GM10248 (cell line): ENCODE data around the gene GPX2.

ENCODE experiments used
- CTCF ChIA-PET: fragments of 300-600 bp; sonication (Branson Sonifier 250); formaldehyde crosslinking; extraction: SDS; loops from one replicate; lab custom pipeline; 2021; ENCODE audit warnings: antibody characterized with exemption; lab: Yijun Ruan, JAX
- POLR2A ChIA-PET: fragments of 350-650 bp; sonication (Branson Sonifier 250); formaldehyde crosslinking; extraction: SDS; loops from one replicate; lab custom pipeline; 2020; ENCODE audit warnings: antibody characterized with exemption; lab: Yijun Ruan, JAX
- DNase-seq: peaks from one replicate; pipeline ENCODE4 v3.0.0; 2012; ENCODE audit errors: extremely low spot score
- CTCF ChIP-seq: IDR thresholded peaks from 2 replicates; pipeline ENCODE4 v1.5.1; 2012; ENCODE audit warnings: mild to moderate bottlenecking, low read depth; ENCODE audit errors: extremely low read depth, missing control alignments, control extremely low read depth

GPX2 gene

GRCh38 chr14:64983439-64984310 lies 41.1 kb upstream of the GPX2 start:
- DNase-seq: no peak
- ChIA-PET POLR2A (no interaction called here), CTCF (interaction anchor here (0.9 to 12.0 kb wide), 9 partner anchors 9 to 164 kb away, joined by 3 to 162 read pairs (median 10); no protein-coding TSS in a partner anchor)
- peak; percentile 64 for TF ChIP-seq CTCF

- ChIA-PET CTCF (interaction anchor here (0.8 to 2.4 kb wide), 2 partner anchors 26 to 156 kb away, joined by 3 to 8 read pairs; no protein-coding TSS in a partner anchor), POLR2A (interaction anchor here (1.0 kb wide), 1 partner anchor 12 kb away, joined by 3 read pairs; no protein-coding TSS in a partner anchor)
- no peak for DNase-seq
- no peak for TF ChIP-seq CTCF
These were observed 37.0 kb upstream of the GPX2 start for GRCh38 chr14:64979336-64980074.

- CTCF ChIA-PET: interaction anchor here (1.0 to 3.7 kb wide), 4 partner anchors 11 to 215 kb away, joined by 3 to 31 read pairs (median 4); partner anchors contain the start of gene FNTB
- POLR2A ChIA-PET: no interaction called here
- no peak for TF ChIP-seq CTCF
- no peak for DNase-seq
These were observed 32.0 kb upstream of the GPX2 start for GRCh38 chr14:64974563-64974962.

GRCh38 chr14:64973826-64974225 lies 31.3 kb upstream of the GPX2 start:
- no peak for TF ChIP-seq CTCF
- ChIA-PET CTCF (interaction anchor here (1.3 to 3.7 kb wide), 2 partner anchors 12 to 214 kb away, joined by 3 to 31 read pairs; partner anchors contain the start of gene FNTB), POLR2A (no interaction called here)
- DNase-seq: no peak

GRCh38 chr14:64973026-64973442 lies 30.5 kb upstream of the GPX2 start:
- no peak for TF ChIP-seq CTCF
- DNase-seq: no peak
- POLR2A ChIA-PET: no interaction called here
- CTCF ChIA-PET: interaction anchor here (3.7 kb wide), 1 partner anchor 13 kb away, joined by 31 read pairs; the partner anchor contains the start of gene FNTB
